GM12801 (cell line): ENCODE measurements around the gene GNAO1.

Experiments
- TF ChIP-seq, protein P1 (sequence below): IDR thresholded peaks from one replicate; pipeline ENCODE4 v1.5.1; 2011; ENCODE audit warnings: control low read depth; ENCODE audit not compliant: insufficient read length; ENCODE audit errors: extremely low read depth

GNAO1 gene

DNA sequence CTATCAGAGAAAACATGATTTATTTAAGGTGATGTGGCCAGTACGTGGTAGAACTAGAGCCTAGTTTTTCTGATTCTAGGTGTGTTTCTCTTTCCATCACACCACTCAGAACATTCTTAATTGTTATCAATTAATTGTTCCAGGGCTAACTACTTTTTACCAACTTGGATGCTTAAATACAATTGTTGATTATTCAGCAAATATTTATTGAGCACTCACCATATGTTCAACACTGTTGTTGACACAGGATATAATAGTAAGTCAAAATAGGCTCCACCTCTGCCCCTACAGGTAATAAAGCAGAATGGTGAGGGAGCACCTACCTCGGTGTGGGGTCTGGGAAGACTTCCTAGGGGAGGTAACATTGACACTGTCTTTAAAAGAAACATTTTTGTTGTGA lies 16.1 kb downstream of the GNAO1 start:
- TF ChIP-seq, protein P1, sequence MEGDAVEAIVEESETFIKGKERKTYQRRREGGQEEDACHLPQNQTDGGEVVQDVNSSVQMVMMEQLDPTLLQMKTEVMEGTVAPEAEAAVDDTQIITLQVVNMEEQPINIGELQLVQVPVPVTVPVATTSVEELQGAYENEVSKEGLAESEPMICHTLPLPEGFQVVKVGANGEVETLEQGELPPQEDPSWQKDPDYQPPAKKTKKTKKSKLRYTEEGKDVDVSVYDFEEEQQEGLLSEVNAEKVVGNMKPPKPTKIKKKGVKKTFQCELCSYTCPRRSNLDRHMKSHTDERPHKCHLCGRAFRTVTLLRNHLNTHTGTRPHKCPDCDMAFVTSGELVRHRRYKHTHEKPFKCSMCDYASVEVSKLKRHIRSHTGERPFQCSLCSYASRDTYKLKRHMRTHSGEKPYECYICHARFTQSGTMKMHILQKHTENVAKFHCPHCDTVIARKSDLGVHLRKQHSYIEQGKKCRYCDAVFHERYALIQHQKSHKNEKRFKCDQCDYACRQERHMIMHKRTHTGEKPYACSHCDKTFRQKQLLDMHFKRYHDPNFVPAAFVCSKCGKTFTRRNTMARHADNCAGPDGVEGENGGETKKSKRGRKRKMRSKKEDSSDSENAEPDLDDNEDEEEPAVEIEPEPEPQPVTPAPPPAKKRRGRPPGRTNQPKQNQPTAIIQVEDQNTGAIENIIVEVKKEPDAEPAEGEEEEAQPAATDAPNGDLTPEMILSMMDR, result no peak

DNA sequence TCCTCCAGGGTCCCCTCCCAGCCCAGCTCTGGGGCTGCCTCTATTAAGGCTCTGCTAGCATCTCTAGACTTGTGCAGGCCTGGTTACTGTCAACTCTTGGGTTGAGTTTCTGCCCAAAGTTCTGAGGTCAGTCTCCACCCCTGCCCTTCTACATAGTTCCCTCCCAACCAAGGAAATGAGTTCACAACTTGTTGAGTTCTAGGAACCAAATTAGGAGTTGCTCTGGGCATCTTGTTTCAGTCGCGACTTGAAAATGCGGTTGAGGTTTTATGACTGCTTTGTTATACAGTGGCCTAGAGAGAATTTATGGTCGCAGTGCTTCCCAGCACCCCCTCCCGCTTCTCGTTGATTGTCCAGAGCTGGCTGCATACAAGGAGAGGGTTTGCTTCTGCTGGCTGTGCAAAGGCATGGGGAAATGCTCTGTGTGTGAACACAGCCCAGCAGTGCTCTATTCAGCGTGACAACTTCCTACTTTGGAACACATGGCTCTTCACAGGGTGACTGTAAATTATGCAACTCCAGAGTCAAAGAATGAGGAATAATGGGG lies 20.2 kb downstream of the GNAO1 start:
- TF ChIP-seq, protein P1, result no peak

DNA sequence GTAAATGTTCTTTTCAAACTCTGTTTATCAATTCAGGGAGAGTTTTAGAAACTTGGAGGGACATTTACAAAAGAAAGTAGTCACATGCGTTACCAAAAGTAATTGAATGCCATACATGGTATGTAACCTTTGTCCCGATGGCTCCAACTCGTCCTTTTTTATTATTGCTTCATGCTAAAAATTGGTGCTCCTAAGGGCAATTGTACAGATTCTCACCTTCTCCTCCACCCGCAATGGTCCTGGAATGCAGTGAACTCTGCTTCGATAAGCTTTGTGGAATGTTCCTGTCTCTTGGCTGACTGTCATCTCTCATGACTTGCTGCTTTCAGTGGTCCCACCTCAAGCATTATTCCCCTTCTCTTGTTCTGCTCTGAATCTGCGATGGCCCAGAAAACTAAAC lies 20.9 kb downstream of the GNAO1 start:
- TF ChIP-seq, protein P1, result no peak

DNA sequence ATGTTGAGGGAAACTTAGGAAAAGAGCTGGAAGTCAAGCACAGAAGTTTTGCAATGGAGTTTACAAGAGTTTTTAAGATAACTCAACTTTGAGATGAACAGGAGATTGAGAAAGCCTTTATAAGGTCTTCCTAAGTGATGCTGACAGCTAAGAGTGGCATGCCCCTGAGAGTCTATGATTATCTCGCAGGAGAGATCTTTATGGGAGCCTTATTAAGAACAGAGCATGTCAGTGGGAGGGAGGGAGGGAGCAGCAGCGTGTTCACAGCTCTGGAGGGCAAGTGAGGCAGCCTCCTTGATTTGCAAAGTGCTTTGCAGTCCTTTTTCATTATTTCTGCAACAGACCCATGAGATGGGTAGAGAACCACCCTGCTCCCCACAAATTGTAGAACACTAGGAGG lies 30.7 kb downstream of the GNAO1 start:
- TF ChIP-seq, protein P1, result no peak

DNA sequence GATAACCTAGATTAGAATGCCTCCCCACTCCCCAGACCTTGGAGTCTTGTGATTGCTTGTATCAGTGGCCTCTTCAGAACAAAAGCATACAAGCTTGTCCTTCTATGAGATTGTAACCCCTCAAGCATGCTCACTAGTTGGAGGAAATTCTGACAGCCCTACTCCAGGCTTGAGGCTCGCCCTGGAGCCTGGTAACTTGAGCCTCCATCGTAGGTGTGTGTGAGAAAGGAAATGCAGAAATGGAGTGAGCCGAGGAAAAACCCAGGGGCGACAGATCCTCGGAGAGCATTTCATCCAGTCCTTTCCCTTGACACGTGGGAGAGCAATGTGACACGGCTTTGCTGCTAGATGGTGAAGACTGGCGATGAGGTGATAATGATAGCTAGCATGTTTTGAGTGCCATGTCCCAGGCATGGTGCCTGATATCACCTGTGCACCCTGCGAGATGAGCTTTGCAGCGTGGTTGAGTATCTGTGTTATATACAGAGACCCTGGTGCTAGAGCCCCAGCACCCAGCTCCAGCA lies 31.2 kb downstream of the GNAO1 start:
- TF ChIP-seq, protein P1, result no peak

DNA sequence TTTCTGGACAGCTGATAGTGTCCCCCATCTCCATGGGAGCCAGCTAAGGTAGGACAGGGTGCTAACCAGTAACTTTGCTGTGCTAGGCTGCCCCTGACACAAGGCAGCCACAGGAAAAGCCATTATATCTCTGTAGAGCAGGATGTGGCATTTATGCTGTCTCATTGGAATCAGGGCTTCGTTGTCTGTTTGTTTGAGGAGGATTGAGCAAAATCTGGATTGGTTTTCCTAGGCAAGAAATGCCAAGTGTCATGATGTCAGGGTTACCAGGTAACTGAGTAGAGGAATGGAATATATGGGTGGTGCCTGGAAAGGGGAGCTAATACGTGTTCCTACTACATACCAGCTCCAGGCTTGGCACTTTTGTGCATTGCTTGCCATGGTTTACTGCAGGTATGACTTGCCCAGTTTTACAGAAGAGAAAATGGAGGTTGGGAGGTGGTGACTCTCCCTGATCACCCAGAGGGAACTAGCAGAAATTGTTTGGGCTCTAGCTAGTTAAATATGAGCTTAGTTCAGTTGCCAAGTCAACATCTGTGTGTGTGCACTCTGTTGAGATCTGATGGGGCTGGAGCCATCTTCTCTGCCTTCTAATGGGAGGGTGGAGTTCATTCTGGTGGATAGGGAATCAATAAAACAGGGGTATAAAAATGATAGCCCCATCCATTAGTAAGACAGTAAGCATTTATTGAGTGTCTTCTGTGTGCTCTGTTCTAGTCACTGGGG lies 33.9 kb downstream of the GNAO1 start:
- TF ChIP-seq, protein P1, result no peak

DNA sequence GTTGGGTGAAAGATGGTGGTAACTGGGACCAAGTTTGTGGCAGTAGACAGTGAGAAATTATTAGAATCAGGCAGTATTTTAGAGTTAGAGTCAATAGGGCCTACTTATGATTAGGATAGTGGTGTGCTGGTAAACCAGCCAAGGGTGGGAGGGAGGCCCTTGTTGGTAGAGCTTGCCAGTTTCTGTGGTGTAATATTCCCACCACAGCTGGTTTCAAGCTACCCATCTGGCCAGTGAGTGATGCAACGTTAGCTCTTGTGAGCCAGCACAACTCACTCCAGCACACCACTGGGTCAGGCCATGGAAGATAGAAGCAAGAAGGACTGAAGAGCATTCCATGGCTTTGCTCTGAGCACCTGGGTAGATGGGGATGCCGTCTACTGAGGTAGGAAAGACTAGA lies 34.9 kb downstream of the GNAO1 start:
- TF ChIP-seq, protein P1, result no peak
